Peyer's patch (tissue), 4 donors: ENCODE data around the gene OR10G7. TPM values are rescaled to one million over a fixed set of nuclear protein-coding genes. Genes with fewer than 3 reads are reported as not detected.

ENCODE experiments used
- DNase-seq, 3 donors: peaks; one replicate each; pipeline ENCODE4 v3.0.0-alpha.2; 2017 to 2019
- H3K27ac ChIP-seq, 4 donors: fragments of 200-600 bp; sonication (generic); one replicate each; pipeline ENCODE4 v1.5.1; 2016 to 2019
- H3K27me3 ChIP-seq, 2 donors: fragments of 200-600 bp; sonication (generic); one replicate each; pipeline ENCODE4 v1.5.1; 2019
- H3K36me3 ChIP-seq, 3 donors: fragments of 200-600 bp; sonication (generic); one replicate each; pipeline ENCODE4 v1.5.1; 2016 to 2019
- H3K4me1 ChIP-seq, 4 donors: fragments of 200-600 bp; sonication (generic); one replicate each; pipeline ENCODE4 v1.5.1; 2016 to 2019
- H3K4me3 ChIP-seq, 4 donors: fragments of 200-600 bp; sonication (generic); 1 replicate in 3 of 4; 2 replicates in 1 of 4; pipeline ENCODE4 v1.5.1; 2016 to 2019; ENCODE audit warnings: mild to moderate bottlenecking in 1 of 4
- H3K9me3 ChIP-seq, 4 donors: fragments of 200-600 bp; sonication (generic); one replicate each; pipeline ENCODE4 v1.5.1; 2016 to 2019; ENCODE audit warnings: mild to moderate bottlenecking in 1 of 4
- POLR2A ChIP-seq, 2 donors: fragments of 450-650 bp; IDR thresholded peaks; one replicate each; pipeline ENCODE4 v1.5.1; 2017; ENCODE audit warnings: antibody characterized with exemption in 2 of 2, mild to moderate bottlenecking in 2 of 2, moderate library complexity in 2 of 2
- total RNA-seq, 4 donors: library from RNA; depleted of rRNA; stranded (reverse); fragments of >200 nt; gene quantifications; one replicate each; pipeline ENCODE4 v1.1.0, GENCODE V29; 2016
- TF ChIP-seq, protein P1 (sequence below), 6 experiments: fragments of 450-650 bp in 4 of 6; fragments of 200-600 bp in 2 of 6; sonication (generic) in 1 of 6; IDR thresholded peaks; one replicate each; pipeline ENCODE4 v1.5.1; 2017 to 2019; ENCODE audit warnings: antibody characterized with exemption in 6 of 6, mild to moderate bottlenecking in 3 of 6, moderate library complexity in 1 of 6

OR10G7 gene
- total RNA-seq, 4 donors from 2014 or later: not detected

GRCh38 chr11:124080327-124081001 lies 39.3 kb upstream of the OR10G7 start:
- no peak overlapping the region for H3K4me3 ChIP-seq
- no peak overlapping the region for H3K27ac ChIP-seq
- peaks cover 0 to 6% (median 0%) of the 10 kb centered on the region in 4 donors for H3K4me1 ChIP-seq
- H3K27me3 ChIP-seq: no peaks in the 10 kb centered on the region
- no peaks in the 10 kb centered on the region for H3K36me3 ChIP-seq
- no peaks in the 10 kb centered on the region for H3K9me3 ChIP-seq
- TF ChIP-seq, protein P1, sequence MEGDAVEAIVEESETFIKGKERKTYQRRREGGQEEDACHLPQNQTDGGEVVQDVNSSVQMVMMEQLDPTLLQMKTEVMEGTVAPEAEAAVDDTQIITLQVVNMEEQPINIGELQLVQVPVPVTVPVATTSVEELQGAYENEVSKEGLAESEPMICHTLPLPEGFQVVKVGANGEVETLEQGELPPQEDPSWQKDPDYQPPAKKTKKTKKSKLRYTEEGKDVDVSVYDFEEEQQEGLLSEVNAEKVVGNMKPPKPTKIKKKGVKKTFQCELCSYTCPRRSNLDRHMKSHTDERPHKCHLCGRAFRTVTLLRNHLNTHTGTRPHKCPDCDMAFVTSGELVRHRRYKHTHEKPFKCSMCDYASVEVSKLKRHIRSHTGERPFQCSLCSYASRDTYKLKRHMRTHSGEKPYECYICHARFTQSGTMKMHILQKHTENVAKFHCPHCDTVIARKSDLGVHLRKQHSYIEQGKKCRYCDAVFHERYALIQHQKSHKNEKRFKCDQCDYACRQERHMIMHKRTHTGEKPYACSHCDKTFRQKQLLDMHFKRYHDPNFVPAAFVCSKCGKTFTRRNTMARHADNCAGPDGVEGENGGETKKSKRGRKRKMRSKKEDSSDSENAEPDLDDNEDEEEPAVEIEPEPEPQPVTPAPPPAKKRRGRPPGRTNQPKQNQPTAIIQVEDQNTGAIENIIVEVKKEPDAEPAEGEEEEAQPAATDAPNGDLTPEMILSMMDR (IDR thresholded peaks at IDR 0.05): no peak
- TF ChIP-seq POLR2A (IDR thresholded peaks at IDR 0.05): no peak
- no peak for DNase-seq

DNA sequence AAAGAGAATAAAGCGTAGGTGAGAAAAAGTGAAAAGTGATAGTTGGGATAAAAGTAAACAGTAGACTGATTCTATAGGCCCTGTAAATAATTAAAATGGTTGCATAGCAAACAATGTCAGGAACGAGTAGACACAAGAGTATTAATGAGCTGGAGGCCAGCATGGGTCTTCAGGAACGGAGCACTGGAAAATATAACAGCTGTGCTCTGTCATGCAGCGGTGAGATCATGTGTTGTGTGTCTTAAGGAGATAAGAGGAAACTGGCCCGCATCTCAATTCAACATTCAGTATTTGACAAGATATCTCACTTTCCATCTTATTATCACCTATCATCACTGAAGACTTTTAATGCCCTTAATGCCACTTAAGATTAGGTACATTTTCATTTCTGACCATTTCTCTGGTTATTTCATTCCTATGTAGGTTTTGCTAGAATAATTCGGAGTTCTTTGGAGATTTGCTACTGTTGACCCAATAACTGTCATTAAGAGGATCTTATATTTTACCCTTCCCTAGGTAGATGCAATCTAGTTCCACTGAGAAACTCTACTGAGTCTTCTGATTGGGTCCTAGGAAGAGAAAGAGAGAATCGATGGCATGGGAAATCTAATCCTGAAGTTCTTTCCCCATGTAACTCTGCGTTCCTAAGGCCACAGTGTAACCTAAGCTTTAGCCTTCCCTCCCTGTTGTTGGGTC lies 38.7 kb upstream of the OR10G7 start:
- no peaks in the 10 kb centered on the region for H3K36me3 ChIP-seq
- no peaks in the 10 kb centered on the region for H3K27me3 ChIP-seq
- TF ChIP-seq POLR2A (IDR thresholded peaks at IDR 0.05): no peak
- DNase-seq: no peak
- H3K4me3 ChIP-seq: no peak overlapping the region
- peaks cover 0 to 6% (median 0%) of the 10 kb centered on the region in 4 donors for H3K4me1 ChIP-seq
- H3K9me3 ChIP-seq: no peaks in the 10 kb centered on the region
- H3K27ac ChIP-seq: no peak overlapping the region

DNA sequence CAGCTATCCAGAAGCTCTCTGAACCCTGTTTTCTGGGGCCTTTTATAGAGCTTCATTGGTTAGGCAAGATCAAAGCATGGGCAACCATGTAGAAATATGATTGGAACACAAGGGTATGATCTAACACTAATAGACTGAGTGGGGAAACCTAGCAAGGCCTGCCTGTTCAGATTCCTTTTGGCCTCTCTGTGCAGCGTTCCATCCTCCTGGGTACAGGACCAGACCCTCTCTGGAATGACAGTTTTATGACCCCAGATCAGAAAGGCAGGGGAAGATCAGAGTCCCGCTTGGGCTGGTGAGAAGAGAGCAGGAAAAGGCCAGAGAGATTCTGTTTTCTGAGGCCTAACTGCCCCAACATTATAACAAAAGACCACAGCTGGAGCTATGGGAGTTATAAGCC lies 37.5 kb upstream of the OR10G7 start:
- TF ChIP-seq POLR2A (IDR thresholded peaks at IDR 0.05): no peak
- TF ChIP-seq, protein P1 (IDR thresholded peaks at IDR 0.05): no peak
- DNase-seq: no peak
- no peaks in the 10 kb centered on the region for H3K36me3 ChIP-seq
- peaks cover 0 to 6% (median 0%) of the 10 kb centered on the region in 4 donors for H3K4me1 ChIP-seq
- H3K9me3 ChIP-seq: no peaks in the 10 kb centered on the region
- no peak overlapping the region for H3K4me3 ChIP-seq
- no peak overlapping the region for H3K27ac ChIP-seq
- H3K27me3 ChIP-seq: no peaks in the 10 kb centered on the region

GRCh38 chr11:124077266-124077665 lies 36.1 kb upstream of the OR10G7 start:
- H3K27ac ChIP-seq: no peak overlapping the region
- TF ChIP-seq POLR2A (IDR thresholded peaks at IDR 0.05): no peak
- TF ChIP-seq, protein P1 (IDR thresholded peaks at IDR 0.05): no peak
- no peak for DNase-seq
- H3K36me3 ChIP-seq: no peaks in the 10 kb centered on the region
- peaks cover 0 to 6% (median 0%) of the 10 kb centered on the region in 4 donors for H3K4me1 ChIP-seq
- H3K27me3 ChIP-seq: no peaks in the 10 kb centered on the region
- H3K9me3 ChIP-seq: no peaks in the 10 kb centered on the region
- H3K4me3 ChIP-seq: no peak overlapping the region

GRCh38 chr11:124075841-124076651 lies 34.9 kb upstream of the OR10G7 start:
- Histone ChIP-seq H3K27me3 (no peaks in the 10 kb centered on the region), H3K4me1 (peaks cover 0 to 6% (median 0%) of the 10 kb centered on the region in 4 donors), H3K27ac (peak overlapping the region; percentile 26 to 46 (median 44)), H3K36me3 (no peaks in the 10 kb centered on the region), H3K4me3 (peak overlapping the region; percentile 31 to 58 (median 44)), H3K9me3 (no peaks in the 10 kb centered on the region)
- peak in 2 of 3 donors; percentile 77 to 82 for DNase-seq
- peak in 1 of 2 donors; percentile 24 for TF ChIP-seq POLR2A (IDR thresholded peaks at IDR 0.05)
- TF ChIP-seq, protein P1 (IDR thresholded peaks at IDR 0.05): peak in 3 of 6 experiments; percentile 21 to 41 (median 29)
